Measurements from ENCODE around the gene PTPRD.

Gene PTPRD

DNA sequence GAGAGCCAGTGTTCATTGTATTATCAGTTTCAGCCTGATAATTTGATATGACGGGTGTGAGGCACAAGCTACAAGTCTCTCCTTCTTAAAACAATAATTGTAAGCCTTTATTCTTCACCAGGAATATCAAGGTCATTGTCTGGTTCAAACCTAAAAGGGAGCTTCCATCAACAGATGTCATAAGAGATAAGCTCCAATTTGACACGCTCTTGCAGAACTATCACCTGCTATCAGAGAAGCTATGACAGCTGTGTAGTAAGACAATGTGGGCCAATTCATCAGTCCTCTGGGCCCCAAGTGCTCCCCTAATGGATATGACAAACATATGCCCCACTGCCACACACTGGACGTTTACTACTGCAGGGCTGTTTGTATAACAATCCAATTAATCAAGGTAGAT, 1803.1 kb downstream of the PTPRD start:
- TF ChIP-seq, protein P1, sequence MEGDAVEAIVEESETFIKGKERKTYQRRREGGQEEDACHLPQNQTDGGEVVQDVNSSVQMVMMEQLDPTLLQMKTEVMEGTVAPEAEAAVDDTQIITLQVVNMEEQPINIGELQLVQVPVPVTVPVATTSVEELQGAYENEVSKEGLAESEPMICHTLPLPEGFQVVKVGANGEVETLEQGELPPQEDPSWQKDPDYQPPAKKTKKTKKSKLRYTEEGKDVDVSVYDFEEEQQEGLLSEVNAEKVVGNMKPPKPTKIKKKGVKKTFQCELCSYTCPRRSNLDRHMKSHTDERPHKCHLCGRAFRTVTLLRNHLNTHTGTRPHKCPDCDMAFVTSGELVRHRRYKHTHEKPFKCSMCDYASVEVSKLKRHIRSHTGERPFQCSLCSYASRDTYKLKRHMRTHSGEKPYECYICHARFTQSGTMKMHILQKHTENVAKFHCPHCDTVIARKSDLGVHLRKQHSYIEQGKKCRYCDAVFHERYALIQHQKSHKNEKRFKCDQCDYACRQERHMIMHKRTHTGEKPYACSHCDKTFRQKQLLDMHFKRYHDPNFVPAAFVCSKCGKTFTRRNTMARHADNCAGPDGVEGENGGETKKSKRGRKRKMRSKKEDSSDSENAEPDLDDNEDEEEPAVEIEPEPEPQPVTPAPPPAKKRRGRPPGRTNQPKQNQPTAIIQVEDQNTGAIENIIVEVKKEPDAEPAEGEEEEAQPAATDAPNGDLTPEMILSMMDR (conservative IDR thresholded peaks at IDR 0.05; ENCODE audit: low read depth, low read length): no peak
- no peak for DNase-seq (ENCODE audit: low read depth)
- no peak overlapping the region for H3K4me3 ChIP-seq (ENCODE audit: low read depth, low read length)

DNA sequence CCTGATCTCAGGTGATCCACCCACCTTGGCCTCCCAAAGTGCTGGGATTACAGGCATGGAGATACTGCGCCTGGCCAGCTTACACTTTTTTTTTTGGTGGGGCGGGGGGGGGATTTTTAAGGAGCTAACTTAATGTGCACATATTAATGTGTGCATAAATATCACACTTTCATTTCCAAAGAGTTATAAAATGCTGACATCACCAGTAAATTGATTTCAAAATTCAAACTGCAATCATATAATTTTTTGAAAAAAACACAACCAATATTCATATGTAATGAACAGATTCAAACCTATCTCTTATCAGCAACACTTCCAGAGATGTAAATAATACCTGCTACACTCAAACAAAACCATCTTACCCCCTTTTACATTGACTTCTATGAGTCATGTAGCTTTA, 1806.7 kb downstream of the PTPRD start:
- no peak for DNase-seq (ENCODE audit: low read depth)
- TF ChIP-seq, protein P1 (conservative IDR thresholded peaks at IDR 0.05; ENCODE audit: low read depth, low read length): no peak
- H3K4me3 ChIP-seq (ENCODE audit: low read depth, low read length): no peak overlapping the region

DNA sequence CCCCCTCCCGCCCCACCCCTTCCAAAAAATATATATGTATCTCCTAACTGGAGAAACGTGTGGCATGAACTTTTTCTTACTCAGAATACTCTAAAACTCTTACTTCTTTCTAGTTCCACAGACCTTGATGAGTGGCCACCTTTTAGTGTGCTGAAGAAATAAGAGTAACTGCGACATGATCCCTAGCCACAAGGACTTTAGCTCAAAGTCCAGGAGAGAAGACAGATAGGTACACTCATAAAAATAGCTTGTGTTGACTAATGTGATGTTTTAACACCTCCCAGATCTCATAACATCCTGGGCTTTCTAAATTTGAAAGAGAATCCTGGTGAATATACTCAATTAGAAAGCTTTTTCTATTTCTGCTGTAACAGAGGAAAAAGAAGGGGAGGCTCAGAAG, 1808.2 kb downstream of the PTPRD start:
- TF ChIP-seq, protein P1 (conservative IDR thresholded peaks at IDR 0.05; ENCODE audit: low read depth, low read length): no peak
- H3K4me3 ChIP-seq (ENCODE audit: low read depth, low read length): no peak overlapping the region
- no peak for DNase-seq (ENCODE audit: low read depth)

DNA sequence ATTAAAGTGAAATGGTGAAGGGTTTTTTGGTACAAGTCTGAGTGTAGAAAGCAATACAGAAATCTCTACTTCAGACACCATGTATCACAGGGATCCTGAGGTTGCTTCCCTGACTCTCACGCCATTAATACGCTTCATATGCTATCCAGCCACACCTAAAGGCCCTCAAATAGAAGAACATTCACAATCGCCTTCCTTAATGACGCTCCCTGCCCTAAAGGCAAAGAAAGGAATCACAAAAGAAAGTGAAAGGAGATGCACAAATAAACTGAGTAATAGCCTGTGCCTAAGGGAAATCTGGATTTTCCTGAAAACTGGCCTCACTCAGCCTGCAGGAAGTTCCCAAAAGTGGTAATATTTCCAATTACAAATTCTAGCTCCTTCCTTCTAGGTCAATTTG, 1810.6 kb downstream of the PTPRD start:
- TF ChIP-seq, protein P1 (conservative IDR thresholded peaks at IDR 0.05; ENCODE audit: low read depth, low read length): no peak
- H3K4me3 ChIP-seq (ENCODE audit: low read depth, low read length): no peak overlapping the region
- DNase-seq (ENCODE audit: low read depth): no peak

DNA sequence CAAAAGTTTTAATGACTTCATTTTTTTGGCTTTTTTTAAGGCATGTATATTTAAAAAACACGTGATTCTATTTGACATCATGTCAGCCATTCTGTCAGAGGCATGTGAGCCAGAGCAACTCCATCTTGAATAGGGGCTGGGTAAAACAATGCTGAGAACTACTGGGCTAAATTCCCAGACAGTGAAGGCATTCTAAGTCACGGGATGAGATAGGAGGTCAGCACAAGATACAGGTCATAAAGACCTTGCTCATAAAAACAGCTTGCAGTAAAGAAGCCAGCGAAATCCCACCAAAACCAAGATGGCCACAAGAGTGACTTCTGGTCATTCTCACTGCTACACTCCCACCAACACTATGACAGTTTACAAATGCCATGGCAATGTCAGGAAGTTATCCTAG, 1812.6 kb downstream of the PTPRD start:
- no peak for DNase-seq (ENCODE audit: low read depth)
- no peak overlapping the region for H3K4me3 ChIP-seq (ENCODE audit: low read depth, low read length)

DNA sequence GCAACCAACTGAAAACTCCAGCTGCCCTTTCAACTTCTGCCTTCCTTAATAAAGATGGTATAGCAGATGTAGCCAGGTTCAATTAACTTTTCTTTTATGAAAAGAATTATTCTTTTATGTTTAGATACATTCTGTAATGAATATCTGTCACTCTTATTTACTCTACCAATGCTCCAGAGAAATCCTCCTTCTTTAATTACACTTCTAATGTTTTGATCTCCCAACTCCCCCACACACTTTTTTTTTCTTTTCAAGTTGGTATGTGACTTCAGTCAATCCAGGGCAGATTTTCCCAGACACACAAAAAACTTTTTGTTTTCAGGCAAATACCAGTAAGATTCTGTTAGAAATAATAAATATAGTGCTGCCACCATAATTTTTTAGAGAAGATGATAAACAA, 1813.2 kb downstream of the PTPRD start:
- no peak overlapping the region for H3K4me3 ChIP-seq (ENCODE audit: low read depth, low read length)
- TF ChIP-seq, protein P1 (conservative IDR thresholded peaks at IDR 0.05; ENCODE audit: low read depth, low read length): no peak
- no peak for DNase-seq (ENCODE audit: low read depth)

More for the DNA sequence above, 1812.6 kb downstream of the PTPRD start:
- TF ChIP-seq, protein P1 (conservative IDR thresholded peaks at IDR 0.05; ENCODE audit: low read depth, low read length): no peak

DNA sequence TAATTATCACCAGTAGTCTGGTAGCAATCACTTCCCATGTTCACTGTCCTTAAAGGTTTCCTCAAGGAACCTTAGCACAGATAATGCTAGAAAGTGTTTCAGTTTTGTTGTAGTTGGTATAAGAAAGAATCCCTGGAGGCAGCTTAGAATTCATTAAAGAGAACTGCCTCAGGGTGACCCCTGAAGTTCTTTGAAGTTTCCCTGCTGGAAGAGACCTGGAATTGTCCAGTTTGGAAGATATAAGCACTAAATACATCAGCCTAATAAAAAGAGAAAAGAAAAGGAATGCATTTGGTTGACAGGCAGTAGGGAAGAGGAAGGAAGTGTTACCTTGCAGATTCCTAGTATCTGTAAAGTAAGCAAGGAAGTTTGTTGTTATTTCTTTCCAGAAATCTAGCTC, 1813.6 kb downstream of the PTPRD start:
- DNase-seq (ENCODE audit: low read depth): no peak
- H3K4me3 ChIP-seq (ENCODE audit: low read depth, low read length): no peak overlapping the region
- TF ChIP-seq, protein P1 (conservative IDR thresholded peaks at IDR 0.05; ENCODE audit: low read depth, low read length): no peak

All from choroid plexus epithelial cell (primary cell).